Peyer's patch (tissue), 4 donors: ENCODE measurements around the gene ZNF217.
"Not testable (repeated sequence)": the region's sequence is repeated elsewhere in the genome, so short reads cannot be mapped to it uniquely, and the experiment has no call there.

ENCODE experiments used
- CTCF ChIP-seq, 6 experiments: fragments of 450-650 bp in 4 of 6; fragments of 200-600 bp in 2 of 6; sonication (generic) in 1 of 6; IDR thresholded peaks; one replicate each; pipeline ENCODE4 v1.5.1; 2017 to 2019; ENCODE audit warnings: antibody characterized with exemption in 6 of 6, mild to moderate bottlenecking in 3 of 6, moderate library complexity in 1 of 6
- POLR2A ChIP-seq, 2 donors: fragments of 450-650 bp; IDR thresholded peaks; one replicate each; pipeline ENCODE4 v1.5.1; 2017; ENCODE audit warnings: antibody characterized with exemption in 2 of 2, mild to moderate bottlenecking in 2 of 2, moderate library complexity in 2 of 2

- TF ChIP-seq CTCF, POLR2A (IDR thresholded peaks at IDR 0.05): not testable (repeated sequence)
Observed at GRCh38 chr20:53566623-53567022, 27.0 kb downstream of the ZNF217 start.
